ENCODE measurements around the gene LRP5.
"Not testable (repeated sequence)": the region's sequence is repeated elsewhere in the genome, so short reads cannot be mapped to it uniquely, and the experiment has no call there.

LRP5 gene

DNA sequence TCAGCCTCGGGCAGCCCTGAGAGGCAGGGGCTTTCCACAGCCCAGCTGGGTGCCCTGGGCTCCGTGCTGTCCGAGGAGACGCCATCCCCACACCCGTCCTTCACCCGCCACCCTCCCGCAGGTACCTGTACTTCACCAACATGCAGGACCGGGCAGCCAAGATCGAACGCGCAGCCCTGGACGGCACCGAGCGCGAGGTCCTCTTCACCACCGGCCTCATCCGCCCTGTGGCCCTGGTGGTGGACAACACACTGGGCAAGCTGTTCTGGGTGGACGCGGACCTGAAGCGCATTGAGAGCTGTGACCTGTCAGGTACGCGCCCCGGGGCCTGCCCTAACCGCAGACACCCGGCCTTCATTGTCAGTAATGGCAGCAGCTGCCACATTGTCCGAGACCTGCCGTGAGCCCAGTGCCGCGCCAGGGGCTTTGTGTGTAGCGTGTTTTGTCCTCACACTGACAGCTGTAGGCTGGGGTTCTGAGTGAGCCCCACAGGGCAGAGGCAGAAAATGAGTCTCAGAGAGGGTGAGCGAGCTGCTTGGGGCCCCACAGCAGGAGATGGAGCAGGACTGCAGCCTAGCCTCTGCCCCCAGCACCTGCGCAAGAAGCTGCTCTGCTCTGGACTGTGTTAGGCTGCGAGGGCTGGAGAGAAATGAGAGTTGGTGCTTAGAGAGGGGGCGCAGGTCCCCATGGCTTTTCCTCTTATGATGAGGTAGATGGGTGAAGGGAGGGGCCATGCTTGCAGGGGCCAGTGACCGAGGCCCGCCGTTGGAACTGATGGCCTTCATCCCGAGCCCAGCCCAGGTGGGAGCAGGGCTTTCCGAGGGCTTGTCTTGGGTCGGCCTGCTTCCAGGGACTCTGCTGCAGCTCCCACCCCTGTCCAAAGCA lies 112.8 kb downstream of the LRP5 start:
- no peak for DNase-seq

DNA sequence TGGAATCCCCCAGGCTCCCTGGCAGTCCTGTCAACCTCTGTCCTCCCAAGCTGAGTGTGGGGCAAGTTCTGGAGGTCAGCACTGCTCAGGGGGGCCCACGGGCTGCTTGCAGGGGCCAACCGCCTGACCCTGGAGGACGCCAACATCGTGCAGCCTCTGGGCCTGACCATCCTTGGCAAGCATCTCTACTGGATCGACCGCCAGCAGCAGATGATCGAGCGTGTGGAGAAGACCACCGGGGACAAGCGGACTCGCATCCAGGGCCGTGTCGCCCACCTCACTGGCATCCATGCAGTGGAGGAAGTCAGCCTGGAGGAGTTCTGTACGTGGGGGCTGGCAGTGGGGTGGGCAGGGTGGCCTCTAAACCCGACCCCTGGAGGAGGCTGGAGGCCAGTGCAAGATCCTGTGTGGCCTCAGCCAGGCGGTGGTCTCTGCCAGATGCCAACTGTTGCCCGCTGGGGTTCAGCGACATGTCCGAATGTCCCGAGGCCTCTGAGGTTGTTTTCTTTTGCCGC lies 113.5 kb downstream of the LRP5 start:
- DNase-seq = no peak

DNA sequence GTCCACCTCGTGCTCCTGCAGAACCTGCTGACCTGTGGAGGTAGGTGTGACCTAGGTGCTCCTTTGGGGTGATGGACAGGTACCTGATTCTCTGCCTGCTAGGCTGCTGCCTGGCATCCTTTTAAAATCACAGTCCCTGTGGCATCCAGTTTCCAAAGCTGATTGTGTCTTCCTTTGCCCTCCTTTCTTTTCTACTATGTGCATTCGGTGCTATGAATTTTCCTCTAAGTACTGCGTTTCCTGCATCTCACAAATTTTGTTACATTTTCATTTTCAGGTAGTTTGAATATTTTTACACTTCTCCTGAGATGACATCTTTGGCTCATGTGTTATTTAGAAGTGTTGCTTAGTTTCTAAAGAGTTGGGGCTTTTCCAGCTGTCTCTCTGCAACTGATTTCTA lies 117.3 kb downstream of the LRP5 start:
- DNase-seq = no peak

- no peak for DNase-seq
These were observed 118.0 kb downstream of the LRP5 start for GRCh38 chr11:68430384-68430783.

GRCh38 chr11:68430801-68431200 lies 118.4 kb downstream of the LRP5 start:
- no peak for DNase-seq

DNA sequence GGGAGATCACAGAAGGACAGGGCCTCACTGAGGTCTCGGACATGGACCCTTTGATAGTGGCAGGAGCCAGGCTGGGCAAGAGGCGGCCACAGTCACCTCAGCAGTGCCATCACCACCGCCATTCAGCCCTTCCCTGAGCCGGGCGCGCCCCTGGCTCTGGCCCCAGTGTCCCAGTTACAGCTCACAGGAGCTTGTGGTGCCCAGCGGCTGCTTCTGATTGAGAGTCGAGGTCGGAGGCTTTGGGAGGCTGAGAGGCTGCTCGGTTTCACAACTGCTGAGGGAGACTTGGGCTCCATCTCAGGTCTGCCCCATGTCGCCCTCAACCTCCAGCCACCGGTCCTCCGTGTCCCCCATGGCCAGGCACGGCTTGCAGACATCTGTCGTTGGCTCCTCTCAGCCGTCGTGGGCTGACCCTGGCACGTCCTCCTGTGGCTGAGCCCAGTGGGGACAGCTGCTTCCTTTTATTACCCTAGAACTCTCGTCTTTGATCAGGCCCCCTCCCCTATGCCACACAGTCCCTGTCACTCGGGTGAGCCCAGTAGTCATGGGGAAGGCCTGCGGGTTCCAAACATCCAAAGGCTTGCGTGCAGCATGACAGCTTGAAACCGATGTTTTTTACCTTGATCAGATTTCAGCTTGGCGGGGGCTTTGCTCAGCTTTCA lies 119.7 kb downstream of the LRP5 start:
- no peak for DNase-seq

DNA sequence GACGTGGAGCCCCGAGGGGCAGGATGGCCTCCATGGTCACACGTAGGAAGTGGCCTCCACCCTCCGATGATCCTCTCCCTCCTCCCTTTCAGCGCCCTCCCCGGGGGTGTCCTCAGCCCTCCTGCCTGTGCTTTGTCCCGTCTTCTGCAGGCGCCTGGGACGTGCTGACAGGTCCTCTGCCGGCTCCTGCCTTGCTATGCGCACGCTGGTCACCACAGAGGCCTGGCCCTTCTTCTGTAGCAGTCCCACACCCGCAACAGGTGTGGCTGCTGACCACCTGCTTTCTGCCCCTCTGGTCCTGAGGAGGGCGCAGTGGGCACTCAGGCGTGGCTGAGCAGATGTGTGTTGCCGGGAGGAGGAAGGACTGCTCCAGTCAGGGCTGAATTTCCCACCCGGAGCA lies 120.5 kb downstream of the LRP5 start:
- DNase-seq = no peak

- DNase-seq = no peak
These were observed 121.2 kb downstream of the LRP5 start for GRCh38 chr11:68433541-68433940.

GRCh38 chr11:68434159-68434558 lies 121.8 kb downstream of the LRP5 start:
- not testable (repeated sequence) for DNase-seq

- DNase-seq = no peak
These were observed 123.9 kb downstream of the LRP5 start for GRCh38 chr11:68436162-68436888.

- no peak for DNase-seq
These were observed 124.9 kb downstream of the LRP5 start for GRCh38 chr11:68436985-68437926.

DNA sequence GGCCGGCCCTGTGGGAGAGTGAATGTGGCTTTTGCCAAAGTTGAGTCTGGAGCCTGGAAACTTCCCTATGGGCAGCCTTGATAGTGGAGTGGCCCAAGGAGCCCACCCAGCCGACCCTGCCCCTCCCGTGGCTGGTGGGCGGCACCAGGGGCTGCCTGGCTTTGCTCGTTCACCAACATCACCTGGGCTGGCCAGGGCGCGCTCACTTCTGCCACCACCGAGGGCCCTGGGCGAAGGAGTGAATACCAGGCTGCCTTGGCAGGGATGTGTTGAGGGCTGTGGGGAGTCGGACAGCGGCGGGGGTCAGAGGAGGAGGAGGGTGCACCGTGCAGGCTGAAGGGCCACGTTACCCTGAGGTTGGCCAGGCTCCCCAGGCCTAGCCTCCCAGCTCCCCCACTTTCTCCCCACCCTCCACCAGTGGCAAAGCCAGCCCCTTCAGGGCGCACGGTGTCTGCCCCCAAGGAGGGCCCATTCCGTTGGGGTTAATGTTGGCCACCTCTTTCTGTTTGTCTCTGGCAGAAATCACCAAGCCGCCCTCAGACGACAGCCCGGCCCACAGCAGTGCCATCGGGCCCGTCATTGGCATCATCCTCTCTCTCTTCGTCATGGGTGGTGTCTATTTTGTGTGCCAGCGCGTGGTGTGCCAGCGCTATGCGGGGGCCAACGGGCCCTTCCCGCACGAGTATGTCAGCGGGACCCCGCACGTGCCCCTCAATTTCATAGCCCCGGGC lies 125.7 kb downstream of the LRP5 start:
- DNase-seq = no peak

DNA sequence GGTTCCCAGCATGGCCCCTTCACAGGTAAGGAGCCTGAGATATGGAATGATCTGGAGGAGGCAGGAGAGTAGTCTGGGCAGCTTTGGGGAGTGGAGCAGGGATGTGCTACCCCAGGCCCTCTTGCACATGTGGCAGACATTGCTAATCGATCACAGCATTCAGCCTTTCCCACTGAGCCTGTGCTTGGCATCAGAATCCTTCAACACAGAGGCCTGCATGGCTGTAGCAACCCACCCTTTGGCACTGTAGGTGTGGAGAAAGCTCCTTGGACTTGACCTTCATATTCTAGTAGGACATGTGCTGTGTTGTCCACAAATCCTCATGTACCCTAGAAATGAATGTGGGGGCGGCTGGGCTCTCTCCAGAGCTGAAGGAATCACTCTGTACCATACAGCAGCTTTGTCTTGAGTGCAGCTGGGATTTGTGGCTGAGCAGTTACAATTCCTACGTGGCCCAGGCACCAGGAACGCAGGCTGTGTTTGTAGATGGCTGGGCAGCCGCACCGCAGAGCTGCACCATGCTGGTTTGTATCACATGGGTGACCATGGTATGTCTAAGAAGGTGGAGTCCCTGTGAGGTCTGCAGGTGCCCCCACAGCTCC lies 126.4 kb downstream of the LRP5 start:
- DNase-seq = no peak

- no peak for DNase-seq
These were observed 127.1 kb downstream of the LRP5 start for GRCh38 chr11:68439355-68440065.

DNA sequence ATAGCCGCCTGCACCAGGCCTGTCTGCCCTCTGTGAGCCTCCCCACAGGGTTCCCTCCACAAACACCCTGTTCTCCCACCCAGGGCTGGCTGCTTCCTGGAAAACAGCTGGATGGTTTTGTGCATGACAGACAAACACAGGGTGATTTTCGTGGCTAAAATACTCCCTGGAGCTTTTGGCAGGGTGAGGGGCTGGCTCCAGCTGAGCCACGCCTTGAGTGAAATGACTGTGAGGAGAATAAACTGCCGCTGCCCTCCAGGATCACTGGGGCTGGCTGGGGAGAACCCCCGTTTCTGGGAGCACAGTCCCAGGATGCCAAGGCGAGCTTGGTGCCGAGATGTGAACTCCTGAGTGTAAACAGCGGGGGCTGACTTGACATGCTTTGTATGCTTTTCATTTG lies 127.8 kb downstream of the LRP5 start:
- DNase-seq = no peak

DNA sequence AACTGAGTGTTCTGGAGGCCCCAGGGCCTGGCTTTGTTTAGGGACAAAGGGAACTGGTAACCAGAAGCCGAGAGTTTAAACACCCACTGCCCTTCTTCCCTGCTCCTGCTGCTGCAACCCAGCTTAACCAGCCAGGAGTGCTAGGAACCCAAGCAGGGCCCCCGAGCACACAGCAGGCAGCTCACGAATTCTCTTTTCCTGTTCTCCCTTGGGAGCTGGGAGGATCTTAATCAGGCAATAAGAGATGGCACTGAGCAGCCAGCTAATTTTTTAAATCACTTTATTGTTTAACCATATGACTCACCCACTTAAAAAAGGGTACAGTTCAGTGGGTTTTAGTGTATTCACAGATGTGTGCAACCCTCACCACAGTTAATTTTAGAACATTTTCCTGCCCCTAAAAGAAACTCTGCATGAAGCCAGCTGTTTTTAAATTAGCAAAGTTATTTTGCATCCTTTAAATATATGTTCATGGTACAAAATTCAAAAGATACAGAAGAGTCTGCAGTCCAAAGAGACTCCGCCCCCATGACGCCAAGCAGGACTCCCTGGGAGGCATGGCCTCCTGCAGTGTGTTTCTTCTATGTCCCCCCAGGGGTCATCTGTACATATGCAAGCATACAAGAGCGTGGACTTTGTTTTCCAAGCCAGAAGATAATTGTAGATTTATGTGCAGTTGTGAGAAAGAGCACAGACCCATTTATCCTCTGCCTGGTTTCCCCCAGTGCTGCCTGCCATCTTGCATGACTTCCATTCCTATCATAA lies 129.3 kb downstream of the LRP5 start:
- DNase-seq = no peak

DNA sequence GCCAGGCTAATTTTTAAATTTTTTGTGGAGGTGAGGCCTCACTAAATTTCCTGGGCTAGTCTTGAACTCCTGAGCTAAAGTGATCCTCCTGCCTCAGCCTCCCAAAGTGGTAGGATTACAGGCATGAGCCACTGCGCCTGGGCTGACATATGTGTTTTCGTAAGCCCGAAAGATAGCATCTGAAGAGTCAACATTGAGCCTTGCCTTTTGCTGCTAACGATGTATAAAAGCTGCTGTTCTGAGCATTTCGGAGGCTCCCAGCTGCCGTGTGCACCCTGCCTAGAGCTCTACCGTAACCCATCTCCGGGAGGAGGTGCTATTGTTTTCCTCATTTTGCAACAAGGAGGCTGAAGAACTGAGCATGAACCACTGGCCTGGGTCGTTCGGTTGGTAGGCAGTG lies 130.0 kb downstream of the LRP5 start:
- no peak for DNase-seq

- no peak for DNase-seq
These were observed 132.2 kb downstream of the LRP5 start for GRCh38 chr11:68444566-68444965.

DNA sequence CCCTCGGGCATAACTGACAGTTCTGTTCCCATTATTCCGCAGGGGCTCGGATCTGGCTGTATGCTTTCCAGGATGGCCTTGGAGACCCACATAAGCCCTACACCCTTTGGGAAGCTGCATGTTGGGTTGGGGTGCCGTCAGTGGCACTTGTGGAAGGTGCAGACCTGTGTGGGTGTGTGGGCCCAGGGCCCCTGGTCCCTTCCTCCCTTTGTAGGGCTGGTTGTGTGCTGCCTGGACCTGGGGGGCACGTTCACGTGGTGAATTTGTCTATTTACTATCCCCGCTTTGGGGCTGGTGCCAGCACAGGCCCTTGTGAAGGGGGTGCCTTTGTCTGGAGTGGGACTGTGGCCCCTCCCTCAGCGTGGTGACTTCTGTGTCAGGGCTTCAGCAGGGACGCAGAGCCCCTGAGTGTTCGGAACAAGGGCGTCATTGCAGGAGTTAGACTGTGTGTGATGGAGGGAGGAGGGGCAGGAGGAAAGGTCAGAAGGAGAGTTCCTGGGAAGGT lies 133.2 kb downstream of the LRP5 start:
- DNase-seq = no peak

Measured in activated CD4-positive, alpha-beta T cell treated with anti-CD3 and anti-CD28 coated beads for 48 hours (primary cell).